Breast epithelium (tissue), 4 donors: ENCODE data around the gene NUP153. TPM values are rescaled to one million over a fixed set of nuclear protein-coding genes. Genes with fewer than 3 reads are reported as not detected.

ENCODE experiments used
- DNase-seq, 2 donors: peaks; one replicate each; pipeline ENCODE4 v3.0.0-alpha.2; 2019; ENCODE audit warnings: low spot score in 2 of 2
- H3K27ac ChIP-seq, 2 donors: fragments of 200-600 bp; sonication (generic) in 1 of 2; one replicate each; pipeline ENCODE4 v1.5.1; 2016 to 2019; ENCODE audit warnings: mild to moderate bottlenecking in 1 of 2
- H3K27me3 ChIP-seq, 2 donors: fragments of 200-600 bp; sonication (generic) in 1 of 2; one replicate each; pipeline versions ENCODE4 v1.5.1 to v1.6.0; 2017 to 2019; ENCODE audit warnings: control low read depth in 1 of 2, mild to moderate bottlenecking in 1 of 2
- H3K36me3 ChIP-seq: fragments of 200-600 bp; one replicate; pipeline ENCODE4 v1.5.1; 2019
- H3K4me1 ChIP-seq, 2 donors: fragments of 200-600 bp; sonication (generic); one replicate each; pipeline ENCODE4 v1.5.1; 2016 to 2019; ENCODE audit warnings: control low read depth in 1 of 2
- H3K4me3 ChIP-seq, 3 donors: fragments of 200-600 bp; sonication (generic); 1 replicate in 2 of 3; 2 replicates in 1 of 3; pipeline ENCODE4 v1.5.1; 2016 to 2019; ENCODE audit warnings: mild to moderate bottlenecking in 3 of 3, moderate library complexity in 2 of 3
- H3K9me3 ChIP-seq, 2 donors: fragments of 200-600 bp; sonication (generic) in 1 of 2; one replicate each; pipeline ENCODE4 v1.5.1; 2016 to 2019; ENCODE audit warnings: control low read depth in 1 of 2
- CTCF ChIP-seq, 3 donors: fragments of 450-650 bp; IDR thresholded peaks; one replicate each; pipeline ENCODE4 v1.5.1; 2016 to 2017; ENCODE audit warnings: antibody characterized with exemption in 3 of 3, mild to moderate bottlenecking in 3 of 3, moderate library complexity in 3 of 3
- POLR2A ChIP-seq: fragments of 450-650 bp; IDR thresholded peaks from one replicate; pipeline ENCODE4 v1.6.1; 2016; ENCODE audit warnings: antibody characterized with exemption, mild to moderate bottlenecking, moderate library complexity
- POLR2AphosphoS5 ChIP-seq, 3 donors: sonication (generic); formaldehyde crosslinking; IDR thresholded peaks; one replicate each; pipeline ENCODE4 v1.6.1; 2017; ENCODE audit warnings: antibody characterized with exemption in 3 of 3
- intact Hi-C: fragments of 100-400 bp; cut with DNase I; formaldehyde crosslinking; loops from one replicate; pipeline ENCODE4 v1.15.1; 2023; ENCODE audit warnings: low total_unique reads
- total RNA-seq, 3 donors: library from RNA; depleted of rRNA; stranded (reverse); fragments of >200 nt; gene quantifications; one replicate each; pipeline ENCODE4 v1.1.0, GENCODE V29; 2016

The NUP153 gene
- total RNA-seq, 3 donors from 2014 or later = 34.1 to 61.2 (median 38.3) TPM

- no peaks in the 10 kb centered on the region for H3K36me3 ChIP-seq
- intact Hi-C loops = loop anchor here (10.0 kb wide), 1 partner anchor 1811 kb away; no protein-coding TSS in a partner anchor
- no peaks in the 10 kb centered on the region for H3K4me1 ChIP-seq
- no peaks in the 10 kb centered on the region for H3K27me3 ChIP-seq
- H3K9me3 ChIP-seq = no peaks in the 10 kb centered on the region
- TF ChIP-seq POLR2AphosphoS5 (IDR thresholded peaks at IDR 0.05) = no peak
- TF ChIP-seq POLR2A = no peak
- no peak for TF ChIP-seq CTCF (IDR thresholded peaks at IDR 0.05)
- H3K27ac ChIP-seq = no peak overlapping the region
- no peak for DNase-seq
- H3K4me3 ChIP-seq = no peak overlapping the region
Observed at GRCh38 chr6:17716221-17716620, 9.5 kb upstream of the NUP153 start.

GRCh38 chr6:17714879-17715851, 8.4 kb upstream of the NUP153 start:
- TF ChIP-seq POLR2A (no peak), CTCF (IDR thresholded peaks at IDR 0.05) (no peak), POLR2AphosphoS5 (IDR thresholded peaks at IDR 0.05) (no peak)
- Histone ChIP-seq H3K27ac (no peak overlapping the region), H3K9me3 (no peaks in the 10 kb centered on the region), H3K4me3 (no peak overlapping the region), H3K27me3 (no peaks in the 10 kb centered on the region), H3K36me3 (no peaks in the 10 kb centered on the region), H3K4me1 (no peaks in the 10 kb centered on the region)
- DNase-seq = no peak
- intact Hi-C loops = loop anchor here (10.0 kb wide), 1 partner anchor 1810 kb away; no protein-coding TSS in a partner anchor

- no peaks in the 10 kb centered on the region for H3K4me1 ChIP-seq
- no peaks in the 10 kb centered on the region for H3K36me3 ChIP-seq
- intact Hi-C loops = loop anchor here (10.0 kb wide), 1 partner anchor 1809 kb away; no protein-coding TSS in a partner anchor
- no peak overlapping the region for H3K4me3 ChIP-seq
- no peaks in the 10 kb centered on the region for H3K9me3 ChIP-seq
- H3K27me3 ChIP-seq = no peaks in the 10 kb centered on the region
- no peak overlapping the region for H3K27ac ChIP-seq
- TF ChIP-seq POLR2AphosphoS5 (IDR thresholded peaks at IDR 0.05) = no peak
- no peak for TF ChIP-seq POLR2A
- TF ChIP-seq CTCF (IDR thresholded peaks at IDR 0.05) = no peak
- DNase-seq = no peak
Observed at GRCh38 chr6:17714177-17714576, 7.5 kb upstream of the NUP153 start.

- intact Hi-C loops = loop anchor here (10.0 kb wide), 1 partner anchor 1808 kb away; no protein-coding TSS in a partner anchor
- H3K4me3 ChIP-seq = no peak overlapping the region
- no peak for TF ChIP-seq POLR2AphosphoS5 (IDR thresholded peaks at IDR 0.05)
- TF ChIP-seq POLR2A = no peak
- TF ChIP-seq CTCF (IDR thresholded peaks at IDR 0.05) = no peak
Observed at GRCh38 chr6:17712576-17712975, 5.9 kb upstream of the NUP153 start.

GRCh38 chr6:17710331-17710730, 3.6 kb upstream of the NUP153 start:
- H3K4me1 ChIP-seq = no peaks in the 10 kb centered on the region
- no peaks in the 10 kb centered on the region for H3K9me3 ChIP-seq
- DNase-seq = no peak
- no peaks in the 10 kb centered on the region for H3K36me3 ChIP-seq
- intact Hi-C loops = loop anchor here (10.0 kb wide), 1 partner anchor 1806 kb away; no protein-coding TSS in a partner anchor
- H3K27ac ChIP-seq = no peak overlapping the region
- no peak for TF ChIP-seq POLR2A
- no peak for TF ChIP-seq POLR2AphosphoS5 (IDR thresholded peaks at IDR 0.05)
- TF ChIP-seq CTCF (IDR thresholded peaks at IDR 0.05) = no peak
- no peaks in the 10 kb centered on the region for H3K27me3 ChIP-seq
- H3K4me3 ChIP-seq = no peak overlapping the region

More at GRCh38 chr6:17712576-17712975, 5.9 kb upstream of the NUP153 start:
- Histone ChIP-seq H3K36me3 (no peaks in the 10 kb centered on the region), H3K9me3 (no peaks in the 10 kb centered on the region), H3K27me3 (no peaks in the 10 kb centered on the region), H3K4me1 (no peaks in the 10 kb centered on the region), H3K27ac (no peak overlapping the region)
- DNase-seq = no peak
